Natural killer cell (primary cell): ENCODE results near the gene FREY1. TPM values are rescaled to one million over a fixed set of nuclear protein-coding genes. Genes with fewer than 3 reads are reported as not detected.

ENCODE experiments used
- ATAC-seq, 3 donors: fragments of 150-1000 bp in 2 of 3; fragments of 200-7000 bp in 1 of 3; cut with Tn5 transposase; 1 replicate in 1 of 3; 2 replicates in 2 of 3; pipeline ENCODE4 v1.10.0; 2021; ENCODE audit warnings: mild to moderate bottlenecking in 2 of 3, moderate library complexity in 2 of 3
- DNase-seq, 2 donors: peaks; one replicate each; pipeline versions ENCODE4 v3.0.0 to v3.0.0-alpha.2; 2013 to 2021; ENCODE audit warnings: mixed read lengths in 1 of 2
- H3K27ac ChIP-seq: one replicate; pipeline ENCODE4 v1.5.1; 2013; ENCODE audit warnings: mild to moderate bottlenecking, low read length
- H3K27me3 ChIP-seq: one replicate; pipeline ENCODE4 v1.6.1; 2013; ENCODE audit warnings: low read length; ENCODE audit not compliant: control insufficient read depth, insufficient read depth
- H3K36me3 ChIP-seq: one replicate; pipeline ENCODE4 v1.6.1; 2013; ENCODE audit warnings: low read length; ENCODE audit not compliant: control insufficient read depth, insufficient read depth
- H3K4me1 ChIP-seq: one replicate; pipeline ENCODE4 v1.6.1; 2013; ENCODE audit warnings: low read length; ENCODE audit not compliant: control insufficient read depth, insufficient read depth
- H3K4me3 ChIP-seq: one replicate; pipeline ENCODE4 v1.5.1; 2013; ENCODE audit warnings: low read length
- H3K9me3 ChIP-seq: one replicate; pipeline ENCODE4 v1.6.1; 2013; ENCODE audit warnings: low read length; ENCODE audit not compliant: control insufficient read depth, insufficient read depth
- H3K27ac Mint-ChIP-seq, 2 donors: one replicate each; pipeline ENCODE4 v1.8.0; 2022; ENCODE audit warnings: mild to moderate bottlenecking in 2 of 2, mixed read lengths in 2 of 2, moderate library complexity in 1 of 2
- H3K27me3 Mint-ChIP-seq, 2 donors: one replicate each; pipeline ENCODE4 v1.8.0; 2022; ENCODE audit warnings: low read depth in 2 of 2, mixed read lengths in 2 of 2
- H3K36me3 Mint-ChIP-seq: one replicate; pipeline ENCODE4 v1.8.0; 2022; ENCODE audit warnings: mixed read lengths
- H3K4me1 Mint-ChIP-seq, 2 donors: one replicate each; pipeline ENCODE4 v1.8.0; 2022; ENCODE audit warnings: mixed read lengths in 2 of 2
- H3K4me3 Mint-ChIP-seq: one replicate; pipeline ENCODE4 v1.8.0; 2022; ENCODE audit warnings: mild to moderate bottlenecking, moderate library complexity, mixed read lengths
- H3K9me3 Mint-ChIP-seq, 2 donors: one replicate each; pipeline ENCODE4 v1.8.0; 2022; ENCODE audit warnings: mixed read lengths in 2 of 2
- CTCF ChIP-seq: fragments of 200-600 bp; IDR thresholded peaks from one replicate; pipeline ENCODE4 v1.8.0; 2022; ENCODE audit warnings: antibody characterized with exemption
- WGBS: methylation state at CpG from one replicate; pipeline ENCODE4 v1.1.7; 2013; ENCODE audit warnings: missing lambda C conversion rate; ENCODE audit not compliant: insufficient coverage; 5-methylcytosine and 5-hydroxymethylcytosine counted together
- intact Hi-C: fragments of 100-400 bp; cut with micrococcal nuclease; formaldehyde crosslinking; loops from one replicate; pipeline ENCODE4 v1.14.2; 2022
- total RNA-seq, 4 donors: library from RNA; stranded (reverse); fragments of 120-200 nt in 1 of 4; gene quantifications; one replicate each; pipeline versions ENCODE4 v1.2.3 to v1.2.4, GENCODE V29; 2013 to 2022

The FREY1 gene
- total RNA-seq, 3 donors from 2014 or later (not counting 1 experiment from before 2014, with no cell fraction given) = 3.7 to 6.8 (median 3.9) TPM

GRCh38 chr11:45945397-45945999 is 38.4 kb upstream of the FREY1 start:
- Histone ChIP-seq H3K4me3 (no peak overlapping the region), H3K27me3 (no peaks in the 10 kb centered on the region), H3K4me1 (no peaks in the 10 kb centered on the region), H3K36me3 (peaks cover 72% of the 10 kb centered on the region), H3K9me3 (no peaks in the 10 kb centered on the region), H3K27ac (no peak overlapping the region)
- Mint-ChIP-seq H3K9me3 (no peaks in the 10 kb centered on the region), H3K4me1 (no peaks in the 10 kb centered on the region), H3K4me3 (no peak overlapping the region), H3K27me3 (no peaks in the 10 kb centered on the region), H3K36me3 (peaks cover 44% of the 10 kb centered on the region), H3K27ac (peak overlapping the region in 1 of 2 donors; percentile 2)
- no peak for ATAC-seq
- DNase-seq = no peak
- TF ChIP-seq CTCF = no peak
- 99% methylated on average over 3 of the region's 3 CpGs for WGBS
- intact Hi-C loops = no loop called here

DNA sequence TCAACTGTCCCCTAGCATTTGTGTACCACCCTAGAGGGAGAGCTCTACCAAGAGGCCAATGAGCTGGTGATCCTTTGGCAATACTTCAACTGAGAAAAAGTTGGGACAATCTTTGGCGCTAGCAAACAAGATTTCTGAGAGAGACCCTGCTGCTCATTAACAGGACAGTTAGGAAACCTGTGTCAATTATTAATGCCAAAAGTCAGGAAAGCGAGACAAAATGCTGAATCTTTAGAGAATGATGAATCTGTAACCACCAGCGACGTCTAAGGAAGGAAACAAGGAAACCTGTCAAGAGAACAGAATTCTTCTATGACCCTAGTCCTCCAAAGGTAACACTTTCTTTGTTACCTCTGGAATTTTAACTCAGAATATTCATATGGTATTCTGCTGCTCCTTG is 35.3 kb upstream of the FREY1 start:
- H3K9me3 ChIP-seq = no peaks in the 10 kb centered on the region
- H3K27me3 ChIP-seq = no peaks in the 10 kb centered on the region
- peaks cover 3% of the 10 kb centered on the region for H3K4me1 ChIP-seq
- Mint-ChIP-seq H3K4me3 (no peak overlapping the region), H3K9me3 (no peaks in the 10 kb centered on the region), H3K4me1 (no peaks in the 10 kb centered on the region), H3K36me3 (peaks cover 18% of the 10 kb centered on the region), H3K27ac (no peak overlapping the region), H3K27me3 (no peaks in the 10 kb centered on the region)
- DNase-seq (no peak), ATAC-seq (no peak)
- H3K36me3 ChIP-seq = peaks cover 56% of the 10 kb centered on the region
- no peak for TF ChIP-seq CTCF
- no peak overlapping the region for H3K4me3 ChIP-seq
- intact Hi-C loops = no loop called here
- 100% methylated on average over 4 of the region's 4 CpGs for WGBS
- no peak overlapping the region for H3K27ac ChIP-seq

DNA sequence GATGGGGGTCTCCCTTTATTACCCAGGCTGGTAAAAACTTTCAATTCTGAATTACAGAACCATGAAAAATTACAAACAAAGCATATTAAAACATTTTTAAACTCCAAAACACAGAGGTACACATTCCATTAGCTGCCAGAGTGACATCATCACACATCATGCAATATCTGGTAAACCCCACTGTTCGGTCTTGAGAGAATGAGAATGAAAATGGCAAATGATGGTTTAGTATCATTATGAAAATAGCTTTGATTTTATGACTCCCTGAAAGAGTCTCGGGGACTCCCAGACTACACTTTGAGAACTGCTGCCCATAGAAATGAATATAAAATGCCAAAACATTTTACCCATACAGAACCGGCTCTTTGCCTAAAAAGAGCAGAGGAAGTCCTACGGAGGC is 34.2 kb upstream of the FREY1 start:
- H3K27me3 Mint-ChIP-seq = no peaks in the 10 kb centered on the region
- no peak overlapping the region for H3K4me3 ChIP-seq
- H3K27me3 ChIP-seq = no peaks in the 10 kb centered on the region
- H3K9me3 Mint-ChIP-seq = no peaks in the 10 kb centered on the region
- H3K27ac ChIP-seq = no peak overlapping the region
- no peaks in the 10 kb centered on the region for H3K9me3 ChIP-seq
- intact Hi-C loops = no loop called here
- DNase-seq (no peak), ATAC-seq (no peak)
- no peaks in the 10 kb centered on the region for H3K4me1 Mint-ChIP-seq
- H3K36me3 Mint-ChIP-seq = peaks cover 25% of the 10 kb centered on the region
- H3K4me3 Mint-ChIP-seq = no peak overlapping the region
- H3K27ac Mint-ChIP-seq = no peak overlapping the region
- H3K36me3 ChIP-seq = peaks cover 55% of the 10 kb centered on the region
- WGBS = 94% methylated on average over 2 of the region's 4 CpGs
- no peak for TF ChIP-seq CTCF
- peaks cover 3% of the 10 kb centered on the region for H3K4me1 ChIP-seq

- Mint-ChIP-seq H3K9me3 (no peaks in the 10 kb centered on the region), H3K4me3 (no peak overlapping the region), H3K27me3 (no peaks in the 10 kb centered on the region), H3K36me3 (peaks cover 11% of the 10 kb centered on the region), H3K4me1 (no peaks in the 10 kb centered on the region), H3K27ac (peak overlapping the region in 1 of 2 donors; percentile 9)
- ATAC-seq (no peak), DNase-seq (no peak)
- WGBS = no CpG with 5 or more reads among the region's 2 CpGs
- no peaks in the 10 kb centered on the region for H3K9me3 ChIP-seq
- no peaks in the 10 kb centered on the region for H3K27me3 ChIP-seq
- H3K4me1 ChIP-seq = peaks cover 9% of the 10 kb centered on the region
- H3K4me3 ChIP-seq = no peak overlapping the region
- TF ChIP-seq CTCF = no peak
- peaks cover 58% of the 10 kb centered on the region for H3K36me3 ChIP-seq
- intact Hi-C loops = no loop called here
- H3K27ac ChIP-seq = no peak overlapping the region
Observed at GRCh38 chr11:45939836-45940235, 32.8 kb upstream of the FREY1 start.
